ENCODE data around the gene PACS2. TPM values are rescaled to one million over a fixed set of nuclear protein-coding genes. Genes with fewer than 3 reads are reported as not detected.

Gene PACS2
- total RNA-seq, 1 experiment from 2014 or later, result 62.0 TPM

- no peaks in the 10 kb centered on the region for H3K4me1 ChIP-seq (ENCODE audit: insufficient read depth, low read length)
- H3K4me3 ChIP-seq (ENCODE audit: low read length), result no peak overlapping the region
- no peak overlapping the region for H3K4me2 ChIP-seq (ENCODE audit: low read length)
- no peaks in the 10 kb centered on the region for H3K79me2 ChIP-seq (ENCODE audit: low read length)
- ChIA-PET CTCF (no interaction called here), POLR2A (ENCODE audit: unreplicated experiment) (no interaction called here)
- no peaks in the 10 kb centered on the region for H3K36me3 ChIP-seq (ENCODE audit: low read depth, low read length)
- ATAC-seq (no peak), DNase-seq (no peak)
- no peaks in the 10 kb centered on the region for H3K27me3 ChIP-seq (ENCODE audit: low read length)
- no TSS peak for BruUV-seq (replicated peaks)
- TF ChIP-seq EZH2phosphoT487 (IDR thresholded peaks at IDR 0.05; ENCODE audit: borderline replicate concordance, low read length) (no peak), EZH2 (IDR thresholded peaks at IDR 0.05; ENCODE audit: low read length, unreplicated experiment) (no peak), CTCF (conservative IDR thresholded peaks at IDR 0.05; ENCODE audit: low read depth, low read length) (no peak)
- no peaks in the 10 kb centered on the region for H3K9me2 ChIP-seq (replicated peaks; ENCODE audit: low read length)
- H4K20me1 ChIP-seq (ENCODE audit: low read length), result no peaks in the 10 kb centered on the region
- H3K9me3 ChIP-seq (ENCODE audit: low read length), result no peaks in the 10 kb centered on the region
- H3K27ac ChIP-seq (ENCODE audit: low read length), result no peak overlapping the region
- no peak overlapping the region for H3K9ac ChIP-seq (ENCODE audit: low read length)
- no peaks in the 10 kb centered on the region for H3F3A ChIP-seq (ENCODE audit: low read length, unreplicated experiment)
- intact Hi-C loops (cut with micrococcal nuclease), result no loop called here
- H2AFZ ChIP-seq (ENCODE audit: low read length), result no peak overlapping the region
Observed at GRCh38 chr14:105389976-105390848, 75.7 kb downstream of the PACS2 start.

GRCh38 chr14:105390849-105391500 lies 76.4 kb downstream of the PACS2 start:
- TF ChIP-seq EZH2phosphoT487 (IDR thresholded peaks at IDR 0.05; ENCODE audit: borderline replicate concordance, low read length) (no peak), EZH2 (IDR thresholded peaks at IDR 0.05; ENCODE audit: low read length, unreplicated experiment) (no peak), CTCF (conservative IDR thresholded peaks at IDR 0.05; ENCODE audit: low read depth, low read length) (no peak)
- no peak overlapping the region for H3K27ac ChIP-seq (ENCODE audit: low read length)
- intact Hi-C loops (cut with micrococcal nuclease), result no loop called here
- H4K20me1 ChIP-seq (ENCODE audit: low read length), result no peaks in the 10 kb centered on the region
- H2AFZ ChIP-seq (ENCODE audit: low read length), result no peak overlapping the region
- H3F3A ChIP-seq (ENCODE audit: low read length, unreplicated experiment), result no peaks in the 10 kb centered on the region
- no peaks in the 10 kb centered on the region for H3K9me3 ChIP-seq (ENCODE audit: low read length)
- ChIA-PET CTCF (no interaction called here), POLR2A (ENCODE audit: unreplicated experiment) (no interaction called here)
- H3K9ac ChIP-seq (ENCODE audit: low read length), result no peak overlapping the region
- no peaks in the 10 kb centered on the region for H3K4me1 ChIP-seq (ENCODE audit: insufficient read depth, low read length)
- no peaks in the 10 kb centered on the region for H3K27me3 ChIP-seq (ENCODE audit: low read length)
- no TSS peak for BruUV-seq (replicated peaks)
- no peak for ATAC-seq
- no peak overlapping the region for H3K4me3 ChIP-seq (ENCODE audit: low read length)
- no peaks in the 10 kb centered on the region for H3K9me2 ChIP-seq (replicated peaks; ENCODE audit: low read length)
- no peak for DNase-seq
- H3K36me3 ChIP-seq (ENCODE audit: low read depth, low read length), result no peaks in the 10 kb centered on the region
- H3K79me2 ChIP-seq (ENCODE audit: low read length), result no peaks in the 10 kb centered on the region
- no peak overlapping the region for H3K4me2 ChIP-seq (ENCODE audit: low read length)

- no peak for TF ChIP-seq EZH2phosphoT487 (IDR thresholded peaks at IDR 0.05; ENCODE audit: borderline replicate concordance, low read length)
- H2AFZ ChIP-seq (ENCODE audit: low read length), result no peak overlapping the region
- CTCF ChIA-PET, result no interaction called here
- no peaks in the 10 kb centered on the region for H4K20me1 ChIP-seq (ENCODE audit: low read length)
- H3K4me2 ChIP-seq (ENCODE audit: low read length), result no peak overlapping the region
- no peaks in the 10 kb centered on the region for H3K4me1 ChIP-seq (ENCODE audit: insufficient read depth, low read length)
- H3K9me3 ChIP-seq (ENCODE audit: low read length), result no peaks in the 10 kb centered on the region
- H3K4me3 ChIP-seq (ENCODE audit: low read length), result no peak overlapping the region
- H3K79me2 ChIP-seq (ENCODE audit: low read length), result no peaks in the 10 kb centered on the region
- ATAC-seq, result no peak
- H3K9ac ChIP-seq (ENCODE audit: low read length), result no peak overlapping the region
- DNase-seq, result no peak
- H3K27me3 ChIP-seq (ENCODE audit: low read length), result no peaks in the 10 kb centered on the region
- POLR2A ChIA-PET (ENCODE audit: unreplicated experiment), result no interaction called here
- no peaks in the 10 kb centered on the region for H3K9me2 ChIP-seq (replicated peaks; ENCODE audit: low read length)
- no peaks in the 10 kb centered on the region for H3F3A ChIP-seq (ENCODE audit: low read length, unreplicated experiment)
- H3K36me3 ChIP-seq (ENCODE audit: low read depth, low read length), result no peaks in the 10 kb centered on the region
- no peak overlapping the region for H3K27ac ChIP-seq (ENCODE audit: low read length)
- BruUV-seq (replicated peaks), result no TSS peak
- intact Hi-C loops (cut with micrococcal nuclease), result no loop called here
Observed at GRCh38 chr14:105391541-105391940, 77.0 kb downstream of the PACS2 start.
